NK-92 (cell line): ENCODE data around the gene OGFOD2.
"Not testable (repeated sequence)": the region's sequence is repeated elsewhere in the genome, so short reads cannot be mapped to it uniquely, and the experiment has no call there.

ENCODE experiments used
- DNase-seq: peaks from one replicate; lab custom pipeline; 2025; ENCODE audit not compliant: unreplicated experiment; lab: John Stamatoyannopoulos, UW

The OGFOD2 gene

DNA sequence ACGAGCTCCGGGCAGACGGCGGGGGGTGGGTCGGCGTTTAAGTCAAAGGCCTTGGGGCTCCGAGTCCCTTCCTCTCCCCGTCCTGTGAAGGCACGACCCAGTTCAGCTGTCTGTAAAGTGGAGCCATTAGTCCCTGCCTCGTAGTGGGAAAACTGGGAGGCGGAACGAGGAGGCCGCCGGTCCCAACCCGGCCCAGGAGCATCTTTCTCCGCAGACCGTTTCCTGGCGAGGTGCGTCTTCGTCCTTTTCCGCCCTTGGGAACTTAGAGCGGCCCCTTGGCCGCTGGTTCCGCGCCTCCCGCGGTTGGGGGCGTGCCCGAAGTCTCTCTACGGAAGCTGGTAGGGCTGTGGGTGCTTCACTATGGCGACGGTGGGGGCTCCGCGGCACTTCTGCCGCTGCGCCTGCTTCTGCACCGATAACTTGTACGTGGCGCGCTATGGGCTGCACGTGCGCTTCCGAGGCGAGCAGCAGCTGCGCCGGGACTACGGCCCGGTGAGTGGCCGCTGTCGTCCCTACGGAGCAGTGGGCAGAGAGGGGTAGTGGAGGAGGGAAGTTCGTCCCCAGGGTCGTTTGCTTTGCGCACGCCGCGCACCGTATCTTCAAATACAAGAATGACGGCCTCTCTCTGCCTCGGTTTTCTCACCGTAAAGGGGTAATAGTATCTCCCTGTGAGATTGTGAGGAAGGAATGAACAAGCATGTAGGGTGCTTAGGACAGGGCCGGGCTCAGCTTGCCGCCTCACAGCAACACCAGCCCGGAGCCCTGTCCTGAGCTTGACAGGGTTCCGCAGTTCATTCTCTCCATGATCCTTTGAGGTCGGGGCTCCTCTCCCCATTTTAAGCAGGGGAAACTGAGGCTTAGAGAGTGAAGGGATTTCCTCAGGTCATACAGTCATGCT lies at the start of gene OGFOD2:
Gene OGFOD2, plus strand, starts transcription at position 353 of the 898 bp plus-strand sequence. Its CDS starts 8 bp downstream, at position 361.
- DNase-seq = peak; percentile 67

DNA sequence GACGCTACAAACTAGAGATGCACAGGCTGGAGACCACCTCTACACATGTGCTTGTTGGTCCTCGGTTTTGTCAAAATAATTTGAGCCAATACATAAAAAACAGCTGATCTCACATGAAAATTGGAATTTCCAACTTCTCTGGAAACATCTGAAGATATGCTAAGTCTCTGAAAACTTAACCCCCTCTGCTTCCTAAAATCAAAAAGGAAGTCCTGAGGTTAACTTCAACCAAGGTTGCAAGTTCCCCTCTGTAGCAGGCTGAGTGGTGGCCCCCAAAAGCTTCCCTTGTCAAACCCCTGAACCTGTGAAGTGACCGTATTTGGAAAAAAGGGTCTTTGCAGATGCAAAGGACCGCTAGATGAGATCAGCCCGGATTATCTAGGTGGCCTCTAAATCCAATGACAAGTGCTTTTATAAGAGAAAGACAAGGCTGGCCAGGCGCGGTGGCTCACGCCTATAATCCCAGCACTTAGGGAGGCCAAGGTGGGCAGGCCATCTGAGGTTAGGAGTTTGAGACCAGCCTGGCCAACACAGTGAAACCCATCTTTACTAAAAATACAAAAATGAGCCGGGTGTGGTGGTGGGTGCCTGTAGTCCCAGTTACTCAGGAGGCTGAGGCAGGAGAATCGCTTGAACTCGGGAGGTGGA lies 47.2 kb upstream of the OGFOD2 start:
- no peak for DNase-seq

DNA sequence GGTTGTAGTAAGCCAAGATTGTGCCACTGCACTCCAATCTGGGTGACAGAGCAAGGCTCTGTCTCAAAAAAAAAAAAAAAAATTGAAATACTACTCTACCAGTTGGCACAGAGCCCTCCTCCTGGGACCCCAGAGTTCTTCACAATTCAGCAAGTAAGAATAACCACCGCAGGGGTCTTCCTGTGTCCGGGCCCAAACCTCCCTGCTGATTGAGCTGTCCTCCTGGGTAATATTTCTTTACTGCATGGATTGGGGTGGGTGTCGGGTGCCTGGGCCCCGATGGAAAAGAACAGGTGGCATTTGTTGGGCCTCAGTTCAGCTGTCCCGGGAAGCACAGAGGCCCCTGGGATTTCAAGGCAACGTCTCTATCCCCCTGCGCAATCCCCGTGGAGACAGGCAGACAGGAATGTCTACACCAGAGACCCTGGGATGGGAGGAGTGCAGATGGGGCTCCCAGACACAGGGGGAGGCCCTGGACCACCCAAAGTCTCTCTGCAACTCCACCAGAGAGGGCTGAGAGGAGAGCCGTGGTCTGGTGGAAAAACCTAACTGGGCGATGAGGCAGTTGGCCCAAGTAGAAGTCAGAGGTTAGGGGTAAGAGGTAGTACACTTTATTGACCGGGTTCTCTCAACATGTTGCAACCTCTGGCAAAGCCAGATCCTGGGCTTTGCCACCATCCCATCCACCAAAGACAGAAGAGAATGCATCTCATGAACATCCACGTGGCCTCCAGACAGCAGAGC lies 46.5 kb upstream of the OGFOD2 start:
- DNase-seq = no peak

DNA sequence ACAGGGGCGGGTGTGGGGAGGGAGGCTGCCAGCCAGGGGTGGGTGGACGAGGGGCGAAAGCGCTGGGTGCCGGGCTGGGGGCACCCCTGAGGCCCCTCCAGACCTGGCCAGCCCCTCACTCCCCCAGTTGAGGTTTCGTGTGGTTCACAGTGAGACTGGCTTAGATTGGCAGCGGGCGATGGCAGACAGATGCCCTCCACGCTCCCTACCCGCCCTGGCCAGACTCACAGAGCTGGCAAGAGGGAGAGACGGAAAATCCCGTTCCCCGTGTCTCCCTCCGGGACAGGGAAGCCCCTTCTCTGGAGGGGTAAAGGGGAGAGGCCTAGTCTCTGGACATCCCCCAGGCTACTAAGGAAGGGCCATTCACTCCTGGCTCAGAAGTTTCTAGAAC lies 45.9 kb upstream of the OGFOD2 start:
- DNase-seq = no peak

DNA sequence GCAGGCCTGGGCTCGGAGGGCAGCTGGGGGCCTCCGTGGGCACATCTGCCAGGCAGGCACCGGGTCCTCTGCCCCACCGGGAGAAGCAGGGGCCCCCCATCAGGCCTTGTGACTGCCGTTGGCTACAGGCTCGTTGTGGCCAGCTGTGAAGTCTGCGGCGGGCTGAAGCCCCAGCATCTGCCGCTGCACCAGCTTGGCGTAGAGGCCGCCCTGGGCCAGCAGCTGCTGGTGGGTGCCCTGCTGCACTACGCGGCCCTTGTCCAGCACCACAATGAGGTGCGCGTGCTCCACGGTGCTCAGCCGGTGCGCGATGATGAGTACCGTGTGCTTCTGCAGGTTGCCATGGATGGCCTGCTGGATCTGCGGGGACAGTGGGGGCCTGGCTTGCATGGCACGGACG lies 45.2 kb upstream of the OGFOD2 start:
- DNase-seq = no peak

DNA sequence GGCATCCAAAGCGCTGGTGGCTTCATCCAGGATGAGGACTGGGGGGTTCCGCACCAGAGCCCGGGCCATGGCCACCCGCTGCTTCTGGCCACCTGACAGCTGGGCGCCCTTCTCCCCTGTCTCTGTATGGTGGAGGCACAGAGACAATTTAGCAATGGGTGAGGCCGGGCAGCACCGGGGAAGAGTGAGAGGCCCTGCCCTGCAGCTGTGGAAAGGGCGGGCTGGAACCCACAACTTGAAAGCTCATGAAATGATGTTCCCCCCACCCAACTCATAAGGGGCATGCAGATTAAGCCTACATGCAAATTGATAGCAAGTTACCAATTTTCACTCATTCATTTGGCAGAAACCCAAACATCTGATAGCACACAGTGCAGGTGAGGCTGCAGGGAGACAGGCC lies 42.8 kb upstream of the OGFOD2 start:
- no peak for DNase-seq

DNA sequence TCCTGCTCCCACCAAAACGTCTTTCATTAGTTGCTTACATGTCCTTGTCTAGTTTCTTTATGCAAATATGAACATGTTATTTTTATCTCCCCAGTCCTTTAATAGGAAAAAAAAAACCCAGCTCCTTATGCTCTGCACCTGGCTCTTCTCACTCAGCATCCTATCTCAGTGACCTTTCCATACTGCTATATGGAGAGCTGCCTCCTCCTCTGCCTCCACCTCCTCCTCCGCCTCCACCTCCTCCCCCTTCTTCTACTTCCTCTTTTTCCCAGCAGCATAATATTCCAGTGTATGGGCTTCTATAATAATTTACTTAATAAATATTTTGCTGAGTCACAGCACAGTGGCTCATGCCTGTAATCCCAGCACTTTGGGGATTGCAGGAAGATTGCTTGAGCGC lies 40.3 kb upstream of the OGFOD2 start:
- DNase-seq = no peak

DNA sequence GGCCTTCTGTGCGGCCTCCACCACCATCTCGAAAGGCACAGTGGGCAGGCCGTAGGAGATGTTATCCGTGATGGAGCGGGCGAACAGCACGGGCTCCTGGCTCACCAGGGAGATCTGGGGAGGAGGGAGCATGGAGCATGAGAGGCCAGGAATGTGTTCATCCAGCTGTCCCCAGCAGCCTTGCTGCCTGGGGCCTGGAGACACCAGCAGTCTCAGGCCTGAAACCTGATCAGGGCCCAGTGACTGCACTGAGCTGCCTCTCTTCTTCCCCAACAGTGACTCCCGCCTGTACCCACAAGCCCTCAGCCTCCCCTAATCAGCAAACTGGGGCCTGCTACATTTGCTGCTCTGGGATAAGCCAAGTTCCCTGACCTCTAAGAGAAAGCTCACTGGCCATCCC lies 39.7 kb upstream of the OGFOD2 start:
- no peak for DNase-seq

DNA sequence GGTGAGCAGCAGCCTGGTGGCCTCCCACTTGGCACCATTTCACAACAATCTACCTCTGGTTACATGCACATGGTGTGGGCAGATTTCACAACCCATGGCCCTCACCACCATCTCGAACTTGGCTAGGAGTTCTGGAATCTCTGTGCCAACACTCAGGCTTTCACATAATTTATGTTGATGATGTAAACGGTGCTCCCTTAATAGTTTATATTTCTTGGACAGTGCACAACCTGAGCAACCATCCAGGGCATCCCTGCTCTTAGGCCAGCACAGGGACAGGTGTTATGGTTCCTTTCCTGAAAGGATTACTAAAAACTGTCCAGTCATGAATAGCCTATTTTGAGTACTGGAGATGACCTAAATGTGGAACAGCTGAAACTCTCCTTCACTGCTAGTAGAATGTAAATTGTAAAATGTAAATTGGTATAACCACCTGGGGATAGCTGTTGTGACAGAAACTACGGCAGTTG lies 37.4 kb upstream of the OGFOD2 start:
- no peak for DNase-seq

DNA sequence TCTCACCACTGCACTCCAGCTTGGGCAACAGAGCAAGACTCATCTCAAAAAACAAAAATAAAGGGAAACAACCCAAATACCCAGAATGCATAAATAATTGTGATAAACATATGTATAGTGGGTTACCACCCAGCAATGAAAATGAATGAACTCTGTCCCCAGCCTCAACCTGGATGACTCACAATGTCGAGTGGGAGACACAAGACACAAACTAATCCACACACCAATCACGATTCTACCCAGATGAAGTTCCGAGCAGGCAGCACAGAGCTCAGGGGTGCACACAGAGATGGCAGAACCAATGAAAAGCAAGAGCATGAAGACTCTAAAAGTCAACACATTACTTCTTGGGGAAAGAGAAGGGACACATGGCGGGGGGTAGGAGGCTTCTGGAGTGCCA lies 35.9 kb upstream of the OGFOD2 start:
- DNase-seq = no peak

DNA sequence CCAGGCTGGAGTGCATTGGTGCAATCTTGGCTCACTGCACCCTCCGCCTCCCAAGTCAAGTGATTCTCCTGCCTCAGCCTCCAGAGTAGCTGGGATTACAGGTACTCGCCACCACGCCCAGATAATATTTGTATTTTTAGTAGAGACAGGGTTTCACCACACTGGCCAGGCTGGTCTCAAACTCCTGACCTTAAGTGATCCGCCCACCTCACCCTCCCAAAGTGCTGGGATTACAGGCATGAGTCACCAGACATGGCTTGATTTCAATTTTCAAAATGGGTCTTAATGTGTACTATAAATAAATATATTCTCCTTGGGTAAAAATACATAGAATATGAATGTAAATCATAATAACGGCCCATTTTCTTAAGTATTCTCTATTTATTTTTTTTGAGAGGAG lies 33.7 kb upstream of the OGFOD2 start:
- DNase-seq = not testable (repeated sequence)

DNA sequence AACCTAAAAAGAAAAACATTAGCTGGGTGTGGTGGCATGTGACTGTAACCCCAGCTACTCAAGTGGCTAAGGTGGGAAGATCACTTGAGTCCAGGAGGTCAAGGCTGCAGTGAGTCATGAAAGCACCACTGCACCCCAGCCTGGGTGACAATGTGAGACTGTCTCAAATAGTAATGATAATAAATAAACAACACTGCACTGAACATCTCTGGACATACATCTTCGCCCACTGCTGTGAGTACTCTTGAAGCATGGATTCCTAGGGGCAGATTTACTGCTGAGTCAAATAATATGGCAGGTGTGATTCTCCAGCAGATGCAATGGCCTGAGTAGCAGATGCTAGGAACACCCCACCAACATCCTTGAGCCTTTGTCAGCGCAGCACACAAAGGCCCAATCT lies 32.4 kb upstream of the OGFOD2 start:
- peak; percentile 6 for DNase-seq

DNA sequence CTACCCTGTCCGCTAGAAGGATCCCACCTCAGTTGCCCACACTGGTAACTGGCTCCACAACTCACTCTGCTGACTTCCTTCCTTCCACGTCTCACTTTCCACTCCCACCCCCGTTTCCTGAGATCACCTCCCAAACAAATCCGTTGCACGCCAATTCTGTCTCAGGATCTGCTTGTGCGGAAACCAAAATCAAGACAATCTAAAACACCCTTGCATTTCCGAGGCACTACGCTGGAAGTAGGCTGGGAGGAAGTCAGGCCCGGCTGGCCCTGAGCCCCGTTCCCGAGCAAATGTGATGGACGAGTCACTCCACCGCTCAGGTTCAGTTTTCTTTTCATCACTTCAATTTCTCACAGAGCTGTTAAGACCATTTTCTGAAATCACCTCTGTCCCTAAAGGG lies 31.8 kb upstream of the OGFOD2 start:
- DNase-seq = no peak

DNA sequence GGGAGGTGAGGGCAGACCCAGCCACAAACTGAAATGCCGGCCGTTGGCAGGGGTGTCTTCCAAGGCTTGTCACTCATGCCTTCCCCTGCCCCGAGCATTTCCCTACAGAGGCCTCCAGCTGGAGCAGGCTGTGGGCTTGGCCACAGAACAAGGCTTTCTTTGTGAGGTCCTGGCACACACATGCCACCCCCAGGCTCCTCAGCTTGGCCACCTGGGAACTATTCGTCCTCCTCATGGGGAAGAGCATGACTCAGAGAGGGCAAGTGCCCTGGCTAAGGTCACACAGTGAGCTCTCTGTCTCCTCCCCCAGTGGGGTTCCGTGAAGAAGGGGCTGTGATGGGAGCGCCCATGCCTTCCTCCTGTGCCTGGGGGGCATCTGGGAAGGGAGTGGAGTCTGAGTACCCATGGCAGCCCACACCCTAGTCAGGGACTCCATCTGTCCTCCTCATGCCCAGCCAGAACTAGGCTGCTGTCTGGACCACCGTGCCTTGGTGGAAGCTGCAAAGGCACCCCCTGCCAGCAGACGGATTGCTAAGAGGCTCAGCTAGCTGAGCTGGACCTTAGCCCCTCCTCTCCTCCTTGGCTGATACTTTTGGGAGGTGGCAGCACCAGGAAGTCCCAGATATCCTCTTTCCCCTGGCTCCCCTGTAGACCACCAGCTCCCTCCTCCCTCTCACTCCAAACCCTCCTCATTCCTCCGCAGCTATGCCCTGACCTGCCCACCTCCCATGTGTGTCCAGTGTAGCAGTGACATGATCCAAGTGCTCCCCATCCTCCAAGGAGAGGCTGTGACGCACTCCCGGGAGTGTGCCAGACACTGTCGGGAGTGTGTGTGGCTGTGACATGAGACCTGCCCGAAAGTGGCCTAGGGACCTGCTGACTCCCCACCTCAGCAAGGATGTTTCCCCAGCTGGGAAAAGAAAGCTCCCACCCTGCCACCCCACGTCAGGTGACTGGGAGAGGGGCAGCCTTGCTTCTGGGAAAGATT lies 30.1 kb upstream of the OGFOD2 start:
- no peak for DNase-seq

DNA sequence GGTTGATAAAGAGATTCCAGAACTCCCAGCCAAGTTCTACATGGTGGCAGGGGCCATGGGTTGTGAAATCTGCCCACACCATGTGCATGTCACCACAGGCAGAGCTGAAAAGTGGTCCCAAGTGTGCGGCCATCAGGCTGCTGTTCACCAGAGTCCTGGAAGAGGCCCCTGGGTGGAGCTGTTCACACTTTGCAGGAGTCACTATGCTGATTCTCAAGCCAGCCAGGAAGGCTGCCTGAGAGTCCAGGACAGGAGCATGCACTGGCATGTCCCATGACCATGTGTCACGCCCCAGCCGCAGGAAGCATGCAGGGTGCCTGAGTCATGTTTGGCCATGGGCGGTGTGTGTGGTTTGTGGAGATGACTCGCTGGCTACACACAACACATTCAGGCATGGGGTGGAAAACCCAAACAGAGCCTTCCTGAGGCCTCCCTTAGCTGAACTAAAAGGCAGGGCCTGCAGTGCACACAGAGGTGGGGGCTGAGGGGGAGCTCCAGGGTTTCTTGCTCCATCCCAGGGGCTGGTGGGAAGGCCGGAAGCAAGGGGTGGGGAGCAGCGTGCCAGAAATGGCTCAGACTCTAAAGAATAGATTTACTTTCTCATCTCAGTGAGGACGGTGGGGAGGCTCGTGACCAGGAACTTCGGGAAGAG lies 28.2 kb upstream of the OGFOD2 start:
- DNase-seq = peak; percentile 9

DNA sequence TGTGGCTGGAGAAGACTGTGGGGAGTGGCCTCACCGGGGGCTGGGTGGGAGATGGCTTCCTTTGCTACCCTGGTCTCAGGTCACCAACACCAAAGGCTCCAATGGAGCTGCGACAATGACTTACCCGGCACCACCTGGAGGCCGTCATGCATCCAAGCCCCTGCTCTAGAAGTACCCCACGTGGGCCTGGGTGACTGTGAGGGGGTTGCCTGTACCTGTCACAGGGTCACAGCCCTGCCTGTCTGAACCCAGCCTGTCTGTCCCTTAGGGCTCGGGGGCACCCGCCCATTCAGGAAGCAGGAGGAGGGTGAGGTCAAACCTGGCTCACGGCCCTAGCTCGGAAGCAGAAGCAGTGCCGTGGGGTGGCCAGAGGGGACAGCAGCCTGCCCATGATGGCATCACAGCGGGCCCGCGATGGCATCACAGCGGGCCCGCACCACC lies 27.7 kb upstream of the OGFOD2 start:
- DNase-seq = no peak

DNA sequence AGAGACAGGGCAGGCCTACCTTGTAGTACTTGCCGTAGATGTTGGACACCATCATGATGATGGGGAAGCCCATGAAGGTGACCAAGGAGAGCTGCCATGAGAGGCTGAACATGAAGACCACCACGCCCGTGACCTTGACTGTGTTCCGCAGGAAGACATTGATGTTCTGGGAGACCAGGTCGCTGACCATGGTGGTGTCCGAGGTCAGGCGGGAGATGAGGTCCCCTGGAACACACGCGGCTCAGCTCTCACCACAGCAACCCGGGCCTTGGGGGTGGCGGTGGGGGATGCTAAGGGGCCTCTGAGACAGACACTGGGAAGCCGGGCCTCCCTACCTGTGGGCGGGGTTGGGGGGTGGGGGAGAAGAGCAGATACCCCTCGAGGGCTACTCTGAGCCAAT lies 26.4 kb upstream of the OGFOD2 start:
- no peak for DNase-seq

DNA sequence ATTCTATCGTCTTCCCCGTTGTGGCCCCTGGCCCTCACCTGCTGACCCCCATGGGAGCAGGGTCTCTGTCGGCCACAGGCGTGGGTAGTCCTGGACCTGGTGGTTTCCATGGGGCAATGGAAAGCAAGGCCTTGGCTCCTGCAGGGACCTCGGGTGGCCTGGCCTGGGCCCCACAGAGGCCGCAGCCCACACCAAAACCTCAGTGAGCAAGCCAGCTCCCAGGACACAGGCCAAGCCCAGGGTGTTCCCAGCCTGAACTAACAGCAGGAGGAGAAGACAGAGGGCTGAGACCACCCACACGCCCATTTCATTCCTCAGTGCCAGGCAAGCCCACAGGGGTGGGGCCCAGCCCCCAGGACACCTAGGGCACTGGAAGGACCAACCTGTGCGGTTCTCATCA lies 25.6 kb upstream of the OGFOD2 start:
- no peak for DNase-seq

DNA sequence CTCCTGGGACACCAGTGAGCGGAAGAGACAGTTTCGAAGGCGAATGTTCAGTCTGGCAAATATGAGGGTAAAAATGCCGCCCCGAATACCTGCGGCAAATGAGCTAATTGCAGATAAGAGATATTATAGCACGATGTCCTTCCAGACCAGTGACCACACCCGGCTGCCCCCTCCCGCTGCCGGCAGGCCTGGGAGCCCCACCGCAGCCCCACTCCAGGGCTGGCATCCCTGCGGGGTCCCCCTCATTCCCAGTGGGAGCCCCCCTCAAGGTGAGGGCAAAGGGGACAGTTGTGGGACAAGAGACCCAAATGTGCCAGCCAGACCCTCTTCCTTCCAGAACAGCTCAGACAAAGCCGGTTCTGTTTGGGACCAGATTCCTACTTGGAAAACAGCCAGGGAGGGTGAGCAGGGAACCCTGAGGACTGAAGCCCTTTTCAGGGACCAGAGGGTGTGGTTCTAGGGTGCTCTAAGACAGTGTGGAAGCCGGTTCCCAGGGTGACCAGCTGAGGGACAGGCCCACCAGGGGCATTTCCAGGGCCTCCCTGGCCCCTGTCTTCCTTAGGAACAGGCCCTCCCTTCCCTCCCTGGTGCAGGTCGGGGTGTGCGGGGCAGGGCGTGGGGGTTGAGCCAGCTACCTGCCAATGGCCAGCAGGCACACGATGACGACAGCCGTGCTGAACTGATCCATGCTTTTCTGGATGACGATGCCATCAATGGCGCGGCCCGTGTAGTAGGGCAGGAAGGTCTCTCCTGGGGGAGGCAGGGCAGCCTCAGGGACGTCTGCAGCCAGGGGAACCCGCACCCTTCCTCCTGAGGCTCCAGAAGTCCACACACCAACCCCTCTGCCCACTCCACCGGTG lies 25.0 kb upstream of the OGFOD2 start:
- DNase-seq = no peak
